Measurements from ENCODE around the gene GHRH.

- TF ChIP-seq CTCF (conservative IDR thresholded peaks at IDR 0.05; ENCODE audit: low read length) (no peak), EZH2phosphoT487 (IDR thresholded peaks at IDR 0.05; ENCODE audit: borderline replicate concordance, low read depth, low read length) (no peak)
Observed at GRCh38 chr20:37223053-37223452, 38.6 kb downstream of the GHRH start.
